Pancreas (tissue), 10 donors: ENCODE measurements around the gene GMDS. TPM values are rescaled to one million over a fixed set of nuclear protein-coding genes. Genes with fewer than 3 reads are reported as not detected.
A peak's percentile ranks its signal among the peaks of the same experiment; 100 is the strongest.

Experiments
- ATAC-seq, 4 donors: fragments of 200-7000 bp; cut with Tn5 transposase; one replicate each; pipeline versions ENCODE4 v1.8.0 to v1.9.1; 2020; ENCODE audit warnings: mild to moderate bottlenecking in 4 of 4, moderate library complexity in 4 of 4
- DNase-seq, 6 donors: peaks; one replicate each; pipeline ENCODE4 v3.0.0-alpha.2; 2020
- FAIRE-seq: peaks from 2 replicates; lab custom pipeline; 2012; peaks lifted over from hg19 to GRCh38; lab: Jason Lieb, UNC
- H3K27ac ChIP-seq, 4 donors: fragments of 200-600 bp; sonication (generic); 1 replicate in 3 of 4; 2 replicates in 1 of 4; pipeline versions ENCODE4 v1.5.0 to v1.8.0; 2020
- H3K27me3 ChIP-seq, 4 donors: fragments of 200-600 bp; one replicate each; pipeline ENCODE4 v1.8.0; 2021
- H3K36me3 ChIP-seq, 3 donors: fragments of 200-600 bp; sonication (generic) in 1 of 3; one replicate each; pipeline versions ENCODE4 v1.5.0 to v1.8.0; 2020 to 2021
- H3K4me1 ChIP-seq, 3 donors: fragments of 200-600 bp; one replicate each; pipeline ENCODE4 v1.8.0; 2021
- H3K4me3 ChIP-seq, 4 donors: fragments of 200-600 bp; sonication (generic) in 2 of 4; one replicate each; pipeline versions ENCODE4 v1.5.0 to v1.8.0; 2020 to 2021
- H3K9me3 ChIP-seq, 4 donors: fragments of 200-600 bp; one replicate each; pipeline ENCODE4 v1.8.0; 2021
- CTCF ChIP-seq, 4 donors: fragments of 200-600 bp; sonication (generic) in 3 of 4; IDR thresholded peaks; one replicate each; pipeline versions ENCODE4 v1.5.0 to v1.8.0; 2021; ENCODE audit warnings: antibody characterized with exemption in 4 of 4
- WGBS, 2 donors: extraction: QIAGEN DNeasy Blood & Tissue Kit; methylation state at CpG; one replicate each; pipeline ENCODE4 v1.1.7; 2013; 5-methylcytosine and 5-hydroxymethylcytosine counted together
- intact Hi-C, 3 donors: fragments of 100-400 bp; cut with DNase I; formaldehyde crosslinking; loops; one replicate each; pipeline versions ENCODE4 v1.11.1 to v1.14.2; 2022
- polyA plus RNA-seq, 2 donors: library from polyadenylated mRNA; stranded (reverse); fragments of 200-250 nt; gene quantifications; one replicate each; pipeline ENCODE4 v1.2.3, GENCODE V29; 2013
- total RNA-seq, 6 donors: library from RNA; stranded (reverse); fragmentation: NEBNext Ultra II Directional in 4 of 6; extraction: Animal tissue kit (Norgen Biotek cat#: 25700) in 4 of 6; gene quantifications; one replicate each; pipeline versions ENCODE4 v1.2.1 to v1.2.4, GENCODE V29; 2021 to 2023
- donor health status: healthy with polysubstance abuse.
- donor health status: DM: no; HTN: no; CAD: no; lungs with moderate emphysema.
- donor health status: DM: no; HTN: no; CAD: no.
- donor health status: control.
- donor health status: control.
- donor health status: Bipolar disorder and iron deficiency.
- donor health status: DM: yes; HTN: yes; CAD: no.
- donor health status: DM: no; HTN: no; CAD: no.
- donor health status: DM: no; HTN: no; CAD: no.
- donor health status: DM: yes; HTN: yes; CAD: no.

The GMDS gene
- total and polyA plus RNA-seq, 8 donors = 7.6 to 40.8 (median 26.5) TPM

GRCh38 chr6:1657771-1658165, 587.6 kb downstream of the GMDS start:
- DNase-seq (no peak), ATAC-seq (no peak), FAIRE-seq (no peak)
- 85 to 88% methylated on average over 7 of the region's 7 CpGs for WGBS, 2 donors
- Histone ChIP-seq H3K9me3 (no peaks in the 10 kb centered on the region), H3K4me1 (no peaks in the 10 kb centered on the region), H3K27me3 (no peaks in the 10 kb centered on the region), H3K36me3 (no peaks in the 10 kb centered on the region), H3K27ac (no peak overlapping the region), H3K4me3 (no peak overlapping the region)
- no peak for TF ChIP-seq CTCF (IDR thresholded peaks at IDR 0.05)
- intact Hi-C loops = no loop called here

GRCh38 chr6:1657116-1657770, 588.2 kb downstream of the GMDS start:
- H3K4me1 ChIP-seq = no peaks in the 10 kb centered on the region
- no peaks in the 10 kb centered on the region for H3K36me3 ChIP-seq
- DNase-seq = no peak
- no peak overlapping the region for H3K4me3 ChIP-seq
- H3K27me3 ChIP-seq = no peaks in the 10 kb centered on the region
- intact Hi-C loops = no loop called here
- no peak for FAIRE-seq
- ATAC-seq = no peak
- no peak overlapping the region for H3K27ac ChIP-seq
- 82 to 84% methylated on average over 13 of the region's 13 CpGs for WGBS, 2 donors
- H3K9me3 ChIP-seq = no peaks in the 10 kb centered on the region
- TF ChIP-seq CTCF (IDR thresholded peaks at IDR 0.05) = no peak

GRCh38 chr6:1654054-1654453, 591.4 kb downstream of the GMDS start:
- FAIRE-seq = no peak
- no peak overlapping the region for H3K4me3 ChIP-seq
- no peaks in the 10 kb centered on the region for H3K4me1 ChIP-seq
- TF ChIP-seq CTCF (IDR thresholded peaks at IDR 0.05) = no peak
- DNase-seq = no peak
- WGBS, 2 donors = 83 to 88% methylated on average over 4 of the region's 4 CpGs
- no peak overlapping the region for H3K27ac ChIP-seq
- intact Hi-C loops = no loop called here
- peak in 1 of 4 donors; percentile 17 for ATAC-seq
- H3K36me3 ChIP-seq = no peaks in the 10 kb centered on the region
- no peaks in the 10 kb centered on the region for H3K27me3 ChIP-seq
- no peaks in the 10 kb centered on the region for H3K9me3 ChIP-seq

- DNase-seq (no peak), ATAC-seq (no peak), FAIRE-seq (no peak)
- no peaks in the 10 kb centered on the region for H3K9me3 ChIP-seq
- H3K4me3 ChIP-seq = no peak overlapping the region
- no peaks in the 10 kb centered on the region for H3K36me3 ChIP-seq
- no peaks in the 10 kb centered on the region for H3K4me1 ChIP-seq
- WGBS, 2 donors = 88 to 90% methylated on average over 10 of the region's 10 CpGs
- TF ChIP-seq CTCF (IDR thresholded peaks at IDR 0.05) = no peak
- no peak overlapping the region for H3K27ac ChIP-seq
- no peaks in the 10 kb centered on the region for H3K27me3 ChIP-seq
- intact Hi-C loops = no loop called here
Observed at GRCh38 chr6:1652842-1653241, 592.6 kb downstream of the GMDS start.

GRCh38 chr6:1651362-1651761, 594.0 kb downstream of the GMDS start:
- no peaks in the 10 kb centered on the region for H3K36me3 ChIP-seq
- no peak for FAIRE-seq
- no peak for ATAC-seq

More at GRCh38 chr6:1651362-1651761, 594.0 kb downstream of the GMDS start:
- DNase-seq = no peak
- no peaks in the 10 kb centered on the region for H3K27me3 ChIP-seq
- 96 to 99% methylated on average over 3 of the region's 3 CpGs for WGBS, 2 donors
- intact Hi-C loops = no loop called here
- H3K4me3 ChIP-seq = no peak overlapping the region
- no peaks in the 10 kb centered on the region for H3K9me3 ChIP-seq
- H3K4me1 ChIP-seq = no peaks in the 10 kb centered on the region
- no peak for TF ChIP-seq CTCF (IDR thresholded peaks at IDR 0.05)
- no peak overlapping the region for H3K27ac ChIP-seq
